ENCODE results near the gene CADM2.
"Not testable (repeated sequence)": the region's sequence is repeated elsewhere in the genome, so short reads cannot be mapped to it uniquely, and the experiment has no call there.

DNA sequence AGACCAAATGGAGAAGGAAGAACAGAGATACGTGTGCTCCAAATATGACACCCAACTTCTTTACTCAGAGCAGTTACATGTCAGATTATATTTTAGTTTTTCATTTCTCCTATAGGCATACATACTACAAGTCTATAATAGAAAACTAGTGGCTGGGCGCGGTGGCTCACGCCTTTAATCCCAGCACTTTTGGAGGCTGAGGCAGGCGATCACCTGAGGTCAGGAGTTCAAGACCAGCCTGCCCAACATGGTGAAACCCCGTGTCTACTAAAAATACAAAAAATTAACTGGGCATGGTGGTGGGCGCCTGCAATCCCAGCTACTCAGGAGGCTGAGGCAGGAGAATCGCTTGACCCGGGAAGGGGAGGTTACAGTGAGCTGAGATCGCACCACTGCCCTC is 1030.8 kb downstream of the CADM2 start:
- not testable (repeated sequence) for TF ChIP-seq POLR2A (IDR thresholded peaks at IDR 0.05; ENCODE audit: low read depth); EP300 (IDR thresholded peaks at IDR 0.05); POLR2AphosphoS5 (IDR thresholded peaks at IDR 0.05)
- TF ChIP-seq, protein P1, sequence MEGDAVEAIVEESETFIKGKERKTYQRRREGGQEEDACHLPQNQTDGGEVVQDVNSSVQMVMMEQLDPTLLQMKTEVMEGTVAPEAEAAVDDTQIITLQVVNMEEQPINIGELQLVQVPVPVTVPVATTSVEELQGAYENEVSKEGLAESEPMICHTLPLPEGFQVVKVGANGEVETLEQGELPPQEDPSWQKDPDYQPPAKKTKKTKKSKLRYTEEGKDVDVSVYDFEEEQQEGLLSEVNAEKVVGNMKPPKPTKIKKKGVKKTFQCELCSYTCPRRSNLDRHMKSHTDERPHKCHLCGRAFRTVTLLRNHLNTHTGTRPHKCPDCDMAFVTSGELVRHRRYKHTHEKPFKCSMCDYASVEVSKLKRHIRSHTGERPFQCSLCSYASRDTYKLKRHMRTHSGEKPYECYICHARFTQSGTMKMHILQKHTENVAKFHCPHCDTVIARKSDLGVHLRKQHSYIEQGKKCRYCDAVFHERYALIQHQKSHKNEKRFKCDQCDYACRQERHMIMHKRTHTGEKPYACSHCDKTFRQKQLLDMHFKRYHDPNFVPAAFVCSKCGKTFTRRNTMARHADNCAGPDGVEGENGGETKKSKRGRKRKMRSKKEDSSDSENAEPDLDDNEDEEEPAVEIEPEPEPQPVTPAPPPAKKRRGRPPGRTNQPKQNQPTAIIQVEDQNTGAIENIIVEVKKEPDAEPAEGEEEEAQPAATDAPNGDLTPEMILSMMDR (IDR thresholded peaks at IDR 0.05), result not testable (repeated sequence)
